H1 (cell line): ENCODE measurements around the gene TTLL1. TPM values are rescaled to one million over a fixed set of nuclear protein-coding genes. Genes with fewer than 3 reads are reported as not detected.

ENCODE experiments used
- CTCF ChIA-PET: fragments of 300-600 bp; sonication (Branson Sonifier 250); formaldehyde crosslinking; loops from one replicate; lab custom pipeline; 2021; ENCODE audit not compliant: partially characterized antibody; lab: Charles Lee
- POLR2A ChIA-PET: fragments of 300-600 bp; sonication (Branson Sonifier 250); formaldehyde crosslinking; loops from one replicate; lab custom pipeline; 2021; ENCODE audit warnings: inconsistent platforms; ENCODE audit not compliant: partially characterized antibody; lab: Charles Lee
- DNase-seq, 2 experiments: peaks; one replicate each; pipeline versions ENCODE4 v3.0.0 to v3.0.0-alpha.2; 2010 to 2022; ENCODE audit warnings: low spot score in 2 of 2, low read depth in 1 of 2, mixed read lengths in 1 of 2
- FAIRE-seq: peaks from 2 replicates; lab custom pipeline; 2011; peaks lifted over from hg19 to GRCh38; lab: Jason Lieb, UNC
- H2AFZ ChIP-seq: 2 replicates; pipeline ENCODE4 v1.8.1; 2012; ENCODE audit warnings: low read length, inconsistent platforms
- H2AK5ac ChIP-seq: 2 replicates; pipeline ENCODE4 v1.6.1; 2013; ENCODE audit warnings: low read depth, low read length
- H2BK120ac ChIP-seq: replicated peaks from 2 replicates; pipeline ENCODE3; 2013; ENCODE audit warnings: low read depth, low read length, inconsistent platforms
- H2BK12ac ChIP-seq: 2 replicates; pipeline ENCODE4 v1.6.1; 2013; ENCODE audit warnings: low read depth, low read length
- H2BK15ac ChIP-seq: 2 replicates; pipeline ENCODE4 v1.6.1; 2013; ENCODE audit warnings: low read length
- H2BK20ac ChIP-seq: 2 replicates; pipeline ENCODE4 v1.6.1; 2013; ENCODE audit warnings: low read length
- H2BK5ac ChIP-seq: 2 replicates; pipeline ENCODE4 v1.6.1; 2013; ENCODE audit warnings: low read depth, low read length
- H3K14ac ChIP-seq: 2 replicates; pipeline ENCODE4 v1.6.1; 2013; ENCODE audit warnings: inconsistent platforms; ENCODE audit not compliant: insufficient read length
- H3K18ac ChIP-seq: 2 replicates; pipeline ENCODE4 v1.6.1; 2013; ENCODE audit warnings: low read length; ENCODE audit errors: extremely low read depth
- H3K23ac ChIP-seq: 2 replicates; pipeline ENCODE4 v1.6.1; 2013; ENCODE audit warnings: inconsistent platforms; ENCODE audit not compliant: insufficient read length
- H3K23me2 ChIP-seq: 2 replicates; pipeline ENCODE4 v1.6.1; 2013; ENCODE audit warnings: low read depth, low read length
- H3K27ac ChIP-seq: 2 replicates; pipeline ENCODE4 v1.6.1; 2011; ENCODE audit warnings: low read depth, low read length, inconsistent platforms
- H3K27me3 ChIP-seq, 4 experiments: replicated peaks in 1 of 4; 1 replicate in 1 of 4; 2 replicates in 3 of 4; pipeline versions ENCODE4 v1.6.1 to v1.8.1; 2011 to 2013; ENCODE audit warnings: low read length in 3 of 4, mild to moderate bottlenecking in 3 of 4, inconsistent platforms in 2 of 4, mixed read lengths in 2 of 4, moderate library complexity in 1 of 4; ENCODE audit not compliant: control insufficient read depth in 3 of 4, insufficient read depth in 3 of 4; ENCODE audit errors: extremely low read depth in 1 of 4
- H3K36me3 ChIP-seq, 4 experiments: 2 replicates each; pipeline versions ENCODE4 v1.6.1 to v1.8.1; 2011 to 2013; ENCODE audit warnings: mild to moderate bottlenecking in 4 of 4, low read length in 3 of 4, moderate library complexity in 2 of 4, control low read depth in 1 of 4, inconsistent platforms in 1 of 4; ENCODE audit not compliant: insufficient read depth in 4 of 4, control insufficient read depth in 2 of 4
- H3K4ac ChIP-seq: replicated peaks from 2 replicates; pipeline ENCODE3; 2013; ENCODE audit warnings: low read length, low read depth, mixed read lengths, inconsistent platforms; ENCODE audit not compliant: insufficient read length
- H3K4me1 ChIP-seq, 4 experiments: replicated peaks in 1 of 4; 1 replicate in 1 of 4; 2 replicates in 3 of 4; pipeline versions ENCODE4 v1.6.1 to v1.8.1; 2011 to 2013; ENCODE audit warnings: low read length in 3 of 4, inconsistent platforms in 2 of 4, mixed read lengths in 1 of 4; ENCODE audit not compliant: insufficient read depth in 4 of 4, control insufficient read depth in 3 of 4
- H3K4me2 ChIP-seq, 2 experiments: 2 replicates each; pipeline versions ENCODE4 v1.6.1 to v1.8.1; 2011 to 2013; ENCODE audit warnings: low read depth in 2 of 2, low read length in 2 of 2, control low read depth in 1 of 2, inconsistent platforms in 1 of 2, mild to moderate bottlenecking in 1 of 2; ENCODE audit not compliant: insufficient read depth in 1 of 2
- H3K4me3 ChIP-seq, 4 experiments: fragments of 200-600, 300-600 bp in 1 of 4; sonication (generic), shearing (Covaris generic), sonication (Bioruptor Twin) in 1 of 4; 2 replicates each; pipeline versions ENCODE4 v1.5.1 to v1.8.1; 2011 to 2016; ENCODE audit warnings: low read length in 4 of 4, low read depth in 3 of 4, control low read depth in 2 of 4, inconsistent platforms in 2 of 4, mild to moderate bottlenecking in 2 of 4, mixed read lengths in 1 of 4, moderate library complexity in 1 of 4; ENCODE audit not compliant: insufficient read depth in 2 of 4; ENCODE audit errors: extremely low read depth in 1 of 4
- H3K56ac ChIP-seq: replicated peaks from 2 replicates; pipeline ENCODE3; 2013; ENCODE audit warnings: low read depth, mild to moderate bottlenecking, mixed read lengths, low read length, inconsistent platforms; ENCODE audit not compliant: insufficient read length
- H3K79me1 ChIP-seq: 2 replicates; pipeline ENCODE4 v1.6.1; 2013; ENCODE audit warnings: low read depth, low read length, control low read depth
- H3K79me2 ChIP-seq, 2 experiments: 2 replicates each; pipeline versions ENCODE4 v1.6.1 to v1.8.1; 2012 to 2013; ENCODE audit warnings: low read length in 2 of 2, mild to moderate bottlenecking in 2 of 2, inconsistent platforms in 1 of 2; ENCODE audit not compliant: insufficient read depth in 2 of 2, control insufficient read depth in 1 of 2
- H3K9ac ChIP-seq, 4 experiments: replicated peaks in 1 of 4; 1 replicate in 1 of 4; 2 replicates in 3 of 4; pipeline versions ENCODE4 v1.6.1 to v1.8.1; 2011 to 2013; ENCODE audit warnings: low read depth in 3 of 4, low read length in 3 of 4, control low read depth in 2 of 4, mild to moderate bottlenecking in 2 of 4, moderate library complexity in 2 of 4, inconsistent platforms in 1 of 4; ENCODE audit errors: extremely low read depth in 1 of 4
- H3K9me3 ChIP-seq, 2 experiments: 2 replicates each; pipeline versions ENCODE4 v1.6.1 to v1.8.1; 2012 to 2013; ENCODE audit warnings: mild to moderate bottlenecking in 2 of 2, moderate library complexity in 2 of 2, control low read depth in 1 of 2, inconsistent platforms in 1 of 2, low read depth in 1 of 2, low read length in 1 of 2, mixed read lengths in 1 of 2; ENCODE audit not compliant: insufficient read depth in 2 of 2
- H4K20me1 ChIP-seq, 2 experiments: replicated peaks in 1 of 2; 2 replicates each; pipeline versions ENCODE3 to v1.8.1; 2011 to 2013; ENCODE audit warnings: inconsistent platforms in 2 of 2, low read length in 2 of 2, mild to moderate bottlenecking in 1 of 2; ENCODE audit not compliant: insufficient read depth in 2 of 2, control insufficient read depth in 1 of 2
- H4K5ac ChIP-seq: 2 replicates; pipeline ENCODE4 v1.6.1; 2013; ENCODE audit warnings: low read length, low read depth, mixed read lengths, inconsistent platforms; ENCODE audit not compliant: insufficient read length
- H4K8ac ChIP-seq: 2 replicates; pipeline ENCODE4 v1.8.0; 2013; ENCODE audit warnings: mild to moderate bottlenecking, moderate library complexity, low read length, inconsistent platforms; ENCODE audit not compliant: insufficient read depth; ENCODE audit errors: extremely low read depth
- H4K91ac ChIP-seq: replicated peaks from 2 replicates; pipeline ENCODE3; 2013; ENCODE audit warnings: low read length, mixed read lengths, inconsistent platforms; ENCODE audit not compliant: insufficient read length
- CBX5 ChIP-seq: fragments of 300-800, 300-1000 bp; sonication (generic); IDR thresholded peaks from 2 replicates; pipeline ENCODE4 v1.7.1; 2016; ENCODE audit warnings: antibody characterized with exemption, low read length, low read depth
- CHD1 ChIP-seq: IDR thresholded peaks from 2 replicates; pipeline ENCODE4 v1.6.1; 2012; ENCODE audit warnings: low read depth, low read length, improper control_type of control experiment
- CHD2 ChIP-seq: IDR thresholded peaks from 2 replicates; pipeline ENCODE4 v1.6.1; 2012; ENCODE audit warnings: low read length, improper control_type of control experiment
- HDAC2 ChIP-seq, 2 experiments: fragments of 300-600 bp in 1 of 2; sonication (generic) in 1 of 2; IDR thresholded peaks; 2 replicates each; pipeline ENCODE4 v1.6.1; 2011 to 2012; ENCODE audit warnings: low read depth in 2 of 2, low read length in 2 of 2, mild to moderate bottlenecking in 2 of 2, moderate library complexity in 2 of 2, borderline replicate concordance in 1 of 2, inconsistent platforms in 1 of 2
- KDM1A ChIP-seq: fragments of 200-600, 300-600 bp; sonication (generic); IDR thresholded peaks from 2 replicates; pipeline ENCODE4 v1.7.1; 2016; ENCODE audit warnings: mild to moderate bottlenecking, low read length, borderline replicate concordance
- KDM4A ChIP-seq: IDR thresholded peaks from one replicate; pipeline ENCODE4 v1.7.1; 2012; ENCODE audit warnings: low read depth, mild to moderate bottlenecking, moderate library complexity, low read length, inconsistent platforms; ENCODE audit not compliant: severe bottlenecking
- POLR2AphosphoS5 ChIP-seq: IDR thresholded peaks from 2 replicates; pipeline ENCODE4 v1.6.1; 2011; ENCODE audit warnings: low read depth, low read length
- RBBP5 ChIP-seq: IDR thresholded peaks from 2 replicates; pipeline ENCODE4 v1.7.1; 2012; ENCODE audit warnings: low read depth, mild to moderate bottlenecking, inconsistent platforms, low read length, moderate library complexity, borderline replicate concordance
- SIX5 ChIP-seq: IDR thresholded peaks from 2 replicates; pipeline ENCODE4 v1.6.1; 2011; ENCODE audit warnings: mild to moderate bottlenecking, low read depth, low read length
- SP2 ChIP-seq: IDR thresholded peaks from 2 replicates; pipeline ENCODE4 v1.6.1; 2012; ENCODE audit warnings: mild to moderate bottlenecking, low read length, inconsistent platforms
- USF2 ChIP-seq: IDR thresholded peaks from 2 replicates; pipeline ENCODE4 v1.6.1; 2011; ENCODE audit warnings: low read length, improper control_type of control experiment
- WGBS, 2 experiments: shearing (Covaris generic) in 1 of 2; methylation state at CpG; one replicate each; pipeline versions ENCODE4 v1.1.6 to v1.1.7; 2013 to 2015; ENCODE audit warnings: low lambda C conversion rate in 2 of 2, mixed read lengths in 2 of 2, inconsistent platforms in 1 of 2, low coverage in 1 of 2, missing lambda C conversion rate in 1 of 2; ENCODE audit not compliant: insufficient replicate concordance in 2 of 2, insufficient coverage in 1 of 2, insufficient read length in 1 of 2; ENCODE audit errors: extremely low coverage in 1 of 2, missing lambda C conversion rate in 1 of 2; 5-methylcytosine and 5-hydroxymethylcytosine counted together
- polyA plus RNA-seq, 7 experiments: library from polyadenylated mRNA; depleted of rRNA in 3 of 7; stranded (reverse) in 5 of 7; unstranded in 2 of 7; fragments of >200 nt in 5 of 7; fragments of 200-250 nt in 2 of 7; gene quantifications; 1 replicate in 5 of 7; 2 replicates in 1 of 7; 4 replicates in 1 of 7; pipeline versions ENCODE4 v1.2.1 to v1.2.3, GENCODE V29; 2011 to 2013; ENCODE audit warnings: missing spikeins in 2 of 7, mixed read lengths in 2 of 7
- total RNA-seq: library from RNA; stranded (reverse); fragmentation: NEBNext Ultra II Directional; extraction: Animal tissue kit (Norgen Biotek cat#: 25700); gene quantifications from 2 replicates; pipeline ENCODE4 v1.2.1, GENCODE V29; 2021

Gene TTLL1
- total and polyA plus RNA-seq, 2 of the 8 experiments (the other 6 are each of a cell fraction or from before 2014, with no cell fraction given), result 5.0 to 13.8 TPM

GRCh38 chr22:43066844-43067385 is 22.3 kb downstream of the TTLL1 start:
- FAIRE-seq (no peak), DNase-seq (no peak)
- Histone ChIP-seq H4K8ac (no peak overlapping the region), H4K5ac (no peak overlapping the region), H3K79me2 (no peaks in the 10 kb centered on the region), H2BK20ac (no peak overlapping the region), H3K9me3 (no peaks in the 10 kb centered on the region), H3K4me2 (no peak overlapping the region), H3K79me1 (no peaks in the 10 kb centered on the region), H3K4me1 (no peaks in the 10 kb centered on the region; a peak in 1 of 7 replicates), H3K18ac (no peak overlapping the region), H2BK5ac (no peak overlapping the region; the same call in 1 of the 2 replicates), H3K14ac (no peak overlapping the region), H3K23me2 (no peaks in the 10 kb centered on the region), H3K4me3 (no peak overlapping the region), H3K23ac (no peak overlapping the region), H3K27ac (no peak overlapping the region), H2AFZ (no peak overlapping the region), H3K27me3 (no peaks in the 10 kb centered on the region), H3K9ac (no peak overlapping the region), H2BK120ac (no peak overlapping the region), H2BK12ac (no peak overlapping the region), H3K56ac (no peak overlapping the region), H3K4ac (no peak overlapping the region), H2AK5ac (no peak overlapping the region), H3K36me3 (no peaks in the 10 kb centered on the region), H4K91ac (no peak overlapping the region), H4K20me1 (peaks cover 0 to 1% of the 10 kb centered on the region in 2 experiments), H2BK15ac (no peak overlapping the region)
- 91% methylated on average over 11 of the region's 11 CpGs; no CpG with 5 or more reads in 1 of the 2 experiments for WGBS, 2 experiments
- ChIA-PET CTCF (interaction anchor here (0.6 to 0.8 kb wide), 2 partner anchors 9 to 314 kb away, joined by 4 to 5 read pairs; no protein-coding TSS in a partner anchor), POLR2A (interaction anchor here (0.6 to 1.4 kb wide), 2 partner anchors 25 to 452 kb away, joined by 3 to 5 read pairs; partner anchors contain the start of gene POLDIP3)
- TF ChIP-seq SIX5 (no peak), KDM4A (no peak), USF2 (no peak), CBX5 (no peak), HDAC2 (IDR thresholded peaks at IDR 0.05; ENCODE audit: borderline replicate concordance in 1 of 2, low read depth in 2 of 2, low read length in 2 of 2) (no peak), CHD2 (no peak), RBBP5 (no peak), POLR2AphosphoS5 (no peak), SP2 (no peak), CHD1 (no peak), KDM1A (no peak)
